Astrocyte of the cerebellum (primary cell): Measurements from ENCODE around the gene HOXB2.

Experiments
- DNase-seq: peaks from one replicate; pipeline ENCODE4 v3.0.0-alpha.2; 2011; ENCODE audit warnings: low read depth
- H3K4me3 ChIP-seq: 2 replicates; pipeline ENCODE4 v1.5.1; 2011; ENCODE audit warnings: mild to moderate bottlenecking, low read depth, low read length, moderate library complexity
- CTCF ChIP-seq: IDR thresholded peaks from 2 replicates; pipeline ENCODE4 v1.5.1; 2012; ENCODE audit warnings: low read length, low read depth, moderate library complexity, mild to moderate bottlenecking; ENCODE audit errors: missing control alignments
- in situ Hi-C: cut with HindIII; loops from 2 replicates; pipeline ENCODE4 v1.10.0; 2017; ENCODE audit warnings: low sequenced_read_pairs

The HOXB2 gene

GRCh38 chr17:48552466-48553189 is 7.7 kb upstream of the HOXB2 start:
- no peak for TF ChIP-seq CTCF
- DNase-seq: no peak
- H3K4me3 ChIP-seq: peak overlapping the region; percentile 82
- in situ Hi-C loops: no loop called here

GRCh38 chr17:48551596-48552465 is 6.9 kb upstream of the HOXB2 start:
- no peak for TF ChIP-seq CTCF
- H3K4me3 ChIP-seq: peak overlapping the region; percentile 31
- DNase-seq: no peak
- in situ Hi-C loops: no loop called here

- in situ Hi-C loops: no loop called here
Observed at GRCh38 chr17:48551214-48551555, 6.3 kb upstream of the HOXB2 start.

GRCh38 chr17:48550502-48551213 is 5.7 kb upstream of the HOXB2 start:
- no peak for DNase-seq
- TF ChIP-seq CTCF: peak; percentile 52
- peak overlapping the region; percentile 35 for H3K4me3 ChIP-seq
- in situ Hi-C loops: no loop called here

More at GRCh38 chr17:48551214-48551555, 6.3 kb upstream of the HOXB2 start:
- peak overlapping the region; percentile 31 for H3K4me3 ChIP-seq
- TF ChIP-seq CTCF: no peak
- no peak for DNase-seq

GRCh38 chr17:48549914-48550501 is 5.1 kb upstream of the HOXB2 start:
- peak overlapping the region; percentile 35 for H3K4me3 ChIP-seq
- no peak for TF ChIP-seq CTCF
- DNase-seq: no peak
- in situ Hi-C loops: no loop called here

GRCh38 chr17:48549281-48549630 is 4.3 kb upstream of the HOXB2 start:
- in situ Hi-C loops: no loop called here
- no peak for DNase-seq
- no peak for TF ChIP-seq CTCF
- no peak overlapping the region for H3K4me3 ChIP-seq
